ENCODE results near the gene BAIAP3. TPM values are rescaled to one million over a fixed set of nuclear protein-coding genes. Genes with fewer than 3 reads are reported as not detected.
A peak's percentile ranks its signal among the peaks of the same experiment; 100 is the strongest.

BAIAP3 gene
- total RNA-seq, 2 experiments from 2014 or later: 19.6 to 21.5 TPM

DNA sequence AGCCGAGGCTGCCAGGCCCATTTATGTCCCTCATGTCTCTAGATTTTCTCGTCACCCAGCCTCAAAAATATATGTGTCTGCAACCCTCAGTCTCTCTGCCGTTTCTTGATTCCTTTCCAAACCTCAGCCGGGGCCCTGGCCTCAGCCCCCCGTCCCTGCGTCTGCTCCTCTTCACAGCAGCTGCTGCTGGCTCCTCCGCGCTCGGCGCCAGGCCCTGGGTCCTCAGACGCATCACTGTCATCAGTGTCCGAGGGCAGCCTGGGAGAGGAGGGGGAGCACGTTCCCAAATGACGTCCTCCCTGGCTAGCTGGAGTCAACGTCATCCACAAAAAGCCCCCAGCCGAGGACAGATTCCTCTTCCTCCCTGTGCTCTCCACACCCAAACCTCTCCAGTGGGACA is 15.9 kb downstream of the BAIAP3 start:
- POLR2A ChIA-PET: no interaction called here
- H3K4me3 Mint-ChIP-seq: no peak overlapping the region
- intact Hi-C loops (cut with DNase I, micrococcal nuclease): no loop called here
- DNase-seq: no peak
- H3K27ac Mint-ChIP-seq: no peak overlapping the region
- peaks cover 25% of the 10 kb centered on the region for H3K36me3 Mint-ChIP-seq (ENCODE audit: low read depth)
- H3K4me3 ChIP-seq (ENCODE audit: low read length): no peak overlapping the region
- no peaks in the 10 kb centered on the region for H3K27me3 Mint-ChIP-seq
- peaks cover 45% of the 10 kb centered on the region for H3K4me1 ChIP-seq (ENCODE audit: insufficient read depth, low read length)
- peaks cover 28% of the 10 kb centered on the region for H3K36me3 ChIP-seq (ENCODE audit: insufficient read depth, low read length)
- CTCF ChIA-PET: no interaction called here
- no peak for TF ChIP-seq CTCF (IDR thresholded peaks at IDR 0.05)
- no peak overlapping the region for H3K27ac ChIP-seq (ENCODE audit: low read depth in 1 of 2, low read length in 2 of 2)
- no peak for ATAC-seq (ENCODE audit: poor library complexity)
- H3K9me3 ChIP-seq (ENCODE audit: control insufficient read depth in 1 of 2, insufficient read depth in 1 of 2, low read length in 2 of 2): no peaks in the 10 kb centered on the region
- no peaks in the 10 kb centered on the region for H3K9me3 Mint-ChIP-seq
- peaks cover 16% of the 10 kb centered on the region for H3K4me1 Mint-ChIP-seq (ENCODE audit: low read depth)
- H3K27me3 ChIP-seq (ENCODE audit: control insufficient read depth in 1 of 2, insufficient read depth in 2 of 2, low read length in 2 of 2): no peaks in the 10 kb centered on the region

GRCh38 chr16:1349951-1350350 is 16.5 kb downstream of the BAIAP3 start:
- no peaks in the 10 kb centered on the region for H3K27me3 Mint-ChIP-seq
- ATAC-seq (ENCODE audit: poor library complexity): no peak
- peak overlapping the region; percentile 76 for H3K4me3 Mint-ChIP-seq
- intact Hi-C loops (cut with DNase I, micrococcal nuclease): loop anchor here in 1 of 2 experiments (2.0 to 5.0 kb wide), 3 partner anchors 41 to 422 kb away; partner anchors contain the start of genes EME2, MRPS34, NME3 and UBE2I
- peaks cover 25% of the 10 kb centered on the region for H3K36me3 Mint-ChIP-seq (ENCODE audit: low read depth)
- H3K9me3 Mint-ChIP-seq: no peaks in the 10 kb centered on the region
- no peak for DNase-seq
- peaks cover 16% of the 10 kb centered on the region for H3K4me1 Mint-ChIP-seq (ENCODE audit: low read depth)
- POLR2A ChIA-PET: interaction anchor here (0.6 kb wide), 1 partner anchor 477 kb away, joined by 3 read pairs; the partner anchor contains the start of gene FAHD1
- no peaks in the 10 kb centered on the region for H3K27me3 ChIP-seq (ENCODE audit: control insufficient read depth in 1 of 2, insufficient read depth in 2 of 2, low read length in 2 of 2)
- no peak overlapping the region for H3K4me3 ChIP-seq (ENCODE audit: low read length)
- TF ChIP-seq CTCF (IDR thresholded peaks at IDR 0.05): no peak
- H3K27ac ChIP-seq (ENCODE audit: low read depth in 1 of 2, low read length in 2 of 2): no peak overlapping the region
- CTCF ChIA-PET: no interaction called here
- H3K36me3 ChIP-seq (ENCODE audit: insufficient read depth, low read length): peaks cover 28% of the 10 kb centered on the region
- H3K9me3 ChIP-seq (ENCODE audit: control insufficient read depth in 1 of 2, insufficient read depth in 1 of 2, low read length in 2 of 2): no peaks in the 10 kb centered on the region
- peak overlapping the region; percentile 80 for H3K27ac Mint-ChIP-seq
- peaks cover 45% of the 10 kb centered on the region for H3K4me1 ChIP-seq (ENCODE audit: insufficient read depth, low read length)

DNA sequence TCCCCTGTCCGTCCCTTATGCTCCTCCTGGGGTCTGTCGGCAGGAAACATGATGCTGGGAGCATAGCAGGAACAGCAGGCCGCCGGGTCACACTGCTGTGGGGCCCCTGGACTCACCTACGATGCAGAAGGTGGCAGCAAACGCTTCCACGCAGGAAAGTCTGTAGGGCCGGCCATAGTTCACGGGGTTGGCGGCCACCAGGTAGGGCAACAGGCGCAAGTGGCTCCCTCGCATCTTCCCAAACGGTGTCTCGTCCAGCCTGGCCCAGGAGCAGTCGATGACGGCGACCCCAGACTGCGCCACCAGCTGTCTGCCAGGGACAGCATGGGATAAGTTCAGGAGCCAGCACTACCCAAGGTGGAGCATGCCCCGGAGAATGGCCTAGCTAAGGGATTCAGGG is 17.2 kb downstream of the BAIAP3 start:
- POLR2A ChIA-PET: interaction anchor here (1.5 kb wide), 2 partner anchors 8 to 42 kb away, joined by 5 to 9 read pairs; partner anchors contain the start of gene UBE2I
- Mint-ChIP-seq H3K36me3 (ENCODE audit: low read depth) (peaks cover 25% of the 10 kb centered on the region), H3K27me3 (no peaks in the 10 kb centered on the region), H3K4me1 (ENCODE audit: low read depth) (peaks cover 16% of the 10 kb centered on the region), H3K4me3 (peak overlapping the region; percentile 76), H3K27ac (peak overlapping the region; percentile 80), H3K9me3 (no peaks in the 10 kb centered on the region)
- no peaks in the 10 kb centered on the region for H3K9me3 ChIP-seq (ENCODE audit: control insufficient read depth in 1 of 2, insufficient read depth in 1 of 2, low read length in 2 of 2)
- intact Hi-C loops (cut with DNase I, micrococcal nuclease): loop anchor here in 1 of 2 experiments (2.0 to 5.0 kb wide), 3 partner anchors 42 to 422 kb away; partner anchors contain the start of genes EME2, MRPS34, NME3 and UBE2I
- CTCF ChIA-PET: no interaction called here
- no peak for ATAC-seq (ENCODE audit: poor library complexity)
- H3K27ac ChIP-seq (ENCODE audit: low read depth in 1 of 2, low read length in 2 of 2): no peak overlapping the region
- H3K36me3 ChIP-seq (ENCODE audit: insufficient read depth, low read length): peaks cover 28% of the 10 kb centered on the region
- TF ChIP-seq CTCF (IDR thresholded peaks at IDR 0.05): no peak
- H3K4me1 ChIP-seq (ENCODE audit: insufficient read depth, low read length): peaks cover 51% of the 10 kb centered on the region
- H3K27me3 ChIP-seq (ENCODE audit: control insufficient read depth in 1 of 2, insufficient read depth in 2 of 2, low read length in 2 of 2): no peaks in the 10 kb centered on the region
- no peak for DNase-seq
- H3K4me3 ChIP-seq (ENCODE audit: low read length): peak overlapping the region; percentile 56

Measured in CD4-positive, alpha-beta T cell (primary cell).